ENCODE measurements around the gene MIER2. TPM values are rescaled to one million over a fixed set of nuclear protein-coding genes. Genes with fewer than 3 reads are reported as not detected.

Gene MIER2
- total RNA-seq, 1 donor from 2014 or later: 30.7 TPM

GRCh38 chr19:374886-375235 lies 30.3 kb upstream of the MIER2 start:
- peaks cover 8% of the 10 kb centered on the region for H3K4me1 ChIP-seq
- H3K36me3 ChIP-seq: no peaks in the 10 kb centered on the region
- H3K4me3 ChIP-seq: no peak overlapping the region
- intact Hi-C loops (cut with DNase I): no loop called here
- TF ChIP-seq CTCF (IDR thresholded peaks at IDR 0.05) (no peak), POLR2A (IDR thresholded peaks at IDR 0.05) (no peak), POLR2AphosphoS5 (IDR thresholded peaks at IDR 0.05; ENCODE audit: insufficient read depth in 1 of 2, low read depth in 1 of 2) (no peak)
- no peaks in the 10 kb centered on the region for H3K27me3 ChIP-seq
- H3K27ac ChIP-seq: no peak overlapping the region
- no peaks in the 10 kb centered on the region for H3K9me3 ChIP-seq
- no peak for DNase-seq (ENCODE audit: extremely low spot score in 2 of 2)

GRCh38 chr19:374183-374885 lies 29.7 kb upstream of the MIER2 start:
- TF ChIP-seq CTCF (IDR thresholded peaks at IDR 0.05) (no peak), POLR2AphosphoS5 (IDR thresholded peaks at IDR 0.05; ENCODE audit: insufficient read depth in 1 of 2, low read depth in 1 of 2) (no peak), POLR2A (IDR thresholded peaks at IDR 0.05) (no peak)
- no peaks in the 10 kb centered on the region for H3K9me3 ChIP-seq
- H3K27me3 ChIP-seq: no peaks in the 10 kb centered on the region
- H3K27ac ChIP-seq: no peak overlapping the region
- intact Hi-C loops (cut with DNase I): no loop called here
- DNase-seq (ENCODE audit: extremely low spot score in 2 of 2): no peak
- H3K36me3 ChIP-seq: no peaks in the 10 kb centered on the region
- H3K4me1 ChIP-seq: peaks cover 8% of the 10 kb centered on the region
- H3K4me3 ChIP-seq: no peak overlapping the region

GRCh38 chr19:373391-374182 lies 29.0 kb upstream of the MIER2 start:
- intact Hi-C loops (cut with DNase I): no loop called here
- Histone ChIP-seq H3K9me3 (no peaks in the 10 kb centered on the region), H3K27ac (no peak overlapping the region), H3K36me3 (no peaks in the 10 kb centered on the region), H3K27me3 (no peaks in the 10 kb centered on the region), H3K4me3 (no peak overlapping the region), H3K4me1 (peaks cover 8% of the 10 kb centered on the region)
- no peak for DNase-seq (ENCODE audit: extremely low spot score in 2 of 2)
- no peak for TF ChIP-seq CTCF (IDR thresholded peaks at IDR 0.05)
- TF ChIP-seq POLR2A (IDR thresholded peaks at IDR 0.05): no peak
- TF ChIP-seq POLR2AphosphoS5 (IDR thresholded peaks at IDR 0.05; ENCODE audit: insufficient read depth in 1 of 2, low read depth in 1 of 2): no peak

GRCh38 chr19:372306-372890 lies 27.8 kb upstream of the MIER2 start:
- H3K27ac ChIP-seq: no peak overlapping the region
- no peaks in the 10 kb centered on the region for H3K36me3 ChIP-seq
- H3K9me3 ChIP-seq: no peaks in the 10 kb centered on the region
- peaks cover 8% of the 10 kb centered on the region for H3K4me1 ChIP-seq
- intact Hi-C loops (cut with DNase I): no loop called here
- H3K27me3 ChIP-seq: no peaks in the 10 kb centered on the region
- DNase-seq (ENCODE audit: extremely low spot score in 2 of 2): no peak
- TF ChIP-seq CTCF (IDR thresholded peaks at IDR 0.05) (no peak), POLR2AphosphoS5 (IDR thresholded peaks at IDR 0.05; ENCODE audit: insufficient read depth in 1 of 2, low read depth in 1 of 2) (no peak), POLR2A (IDR thresholded peaks at IDR 0.05) (no peak)
- no peak overlapping the region for H3K4me3 ChIP-seq

Data from vagina (tissue), 2 donors.